Measurements from ENCODE around the gene GABRA5. TPM values are rescaled to one million over a fixed set of nuclear protein-coding genes. Genes with fewer than 3 reads are reported as not detected.

Gene GABRA5
- total and polyA plus RNA-seq, 9 donors, result 0.33 TPM; not detected in 8

- no peak for DNase-seq
- WGBS, 3 donors, result 71 to 75% (median 71%) methylated on average over 2 of the region's 2 CpGs
- Histone ChIP-seq H3K27me3 (no peaks in the 10 kb centered on the region), H3K9me3 (no peaks in the 10 kb centered on the region), H3K27ac (no peak overlapping the region), H3K4me3 (no peak overlapping the region), H3K4me1 (ENCODE audit: insufficient read depth) (no peaks in the 10 kb centered on the region), H3K36me3 (no peaks in the 10 kb centered on the region)
- intact Hi-C loops (cut with DNase I), result no loop called here
- TF ChIP-seq POLR2A (IDR thresholded peaks at IDR 0.05), result no peak
- TF ChIP-seq, protein P1, sequence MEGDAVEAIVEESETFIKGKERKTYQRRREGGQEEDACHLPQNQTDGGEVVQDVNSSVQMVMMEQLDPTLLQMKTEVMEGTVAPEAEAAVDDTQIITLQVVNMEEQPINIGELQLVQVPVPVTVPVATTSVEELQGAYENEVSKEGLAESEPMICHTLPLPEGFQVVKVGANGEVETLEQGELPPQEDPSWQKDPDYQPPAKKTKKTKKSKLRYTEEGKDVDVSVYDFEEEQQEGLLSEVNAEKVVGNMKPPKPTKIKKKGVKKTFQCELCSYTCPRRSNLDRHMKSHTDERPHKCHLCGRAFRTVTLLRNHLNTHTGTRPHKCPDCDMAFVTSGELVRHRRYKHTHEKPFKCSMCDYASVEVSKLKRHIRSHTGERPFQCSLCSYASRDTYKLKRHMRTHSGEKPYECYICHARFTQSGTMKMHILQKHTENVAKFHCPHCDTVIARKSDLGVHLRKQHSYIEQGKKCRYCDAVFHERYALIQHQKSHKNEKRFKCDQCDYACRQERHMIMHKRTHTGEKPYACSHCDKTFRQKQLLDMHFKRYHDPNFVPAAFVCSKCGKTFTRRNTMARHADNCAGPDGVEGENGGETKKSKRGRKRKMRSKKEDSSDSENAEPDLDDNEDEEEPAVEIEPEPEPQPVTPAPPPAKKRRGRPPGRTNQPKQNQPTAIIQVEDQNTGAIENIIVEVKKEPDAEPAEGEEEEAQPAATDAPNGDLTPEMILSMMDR (IDR thresholded peaks at IDR 0.05), result no peak
- no peak for TF ChIP-seq EP300 (IDR thresholded peaks at IDR 0.05)
These were observed 101.9 kb downstream of the GABRA5 start for GRCh38 chr15:26968806-26969205.

DNA sequence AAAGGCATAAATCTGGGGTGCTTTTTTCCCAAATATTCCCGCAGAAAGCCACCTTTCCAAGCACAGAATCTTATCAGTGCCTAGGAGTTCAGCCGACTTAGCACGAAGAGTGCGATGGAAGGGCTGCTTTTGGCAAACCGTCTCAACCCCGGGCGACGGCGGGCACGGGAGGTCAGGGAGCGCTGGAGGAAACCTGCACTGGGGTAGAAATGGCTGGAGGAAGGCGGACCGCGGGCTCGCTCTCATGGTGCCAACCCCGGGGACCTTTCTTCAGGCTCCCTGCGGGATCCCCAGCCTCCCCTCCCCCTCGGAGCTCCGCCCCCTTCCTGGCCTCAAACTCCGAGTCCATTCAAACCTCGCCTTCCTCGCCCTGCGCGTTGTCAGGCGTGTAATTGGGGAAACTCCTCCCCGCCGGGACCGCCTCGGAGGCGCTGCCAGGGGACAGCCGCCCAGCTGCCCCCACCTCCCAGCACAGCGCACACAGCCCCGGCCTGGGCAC, 103.9 kb downstream of the GABRA5 start, which contains the start of gene GABRG3:
TSS of gene GABRG3 (plus strand) at position 470 of the 499 bp plus-strand sequence.
- Histone ChIP-seq H3K4me3 (no peak within 1 kb of the TSS), H3K27me3 (no peaks in the 10 kb centered on the region), H3K36me3 (no peaks in the 10 kb centered on the region), H3K27ac (no peak within 1 kb of the TSS), H3K9me3 (no peaks in the 10 kb centered on the region), H3K4me1 (ENCODE audit: insufficient read depth) (no peaks in the 10 kb centered on the region)
- TF ChIP-seq, protein P1 (IDR thresholded peaks at IDR 0.05), result no peak
- TF ChIP-seq POLR2A (IDR thresholded peaks at IDR 0.05) (no peak), EP300 (IDR thresholded peaks at IDR 0.05) (no peak)
- DNase-seq, result no peak
- intact Hi-C loops (cut with DNase I), result no loop called here
- 1 to 3% (median 2%) methylated on average over 19 to 33 of the region's 33 CpGs for WGBS, 3 donors

GRCh38 chr15:26971271-26972018, 104.6 kb downstream of the GABRA5 start:
- no peaks in the 10 kb centered on the region for H3K27me3 ChIP-seq
- H3K4me3 ChIP-seq, result no peak overlapping the region
- intact Hi-C loops (cut with DNase I), result no loop called here
- H3K36me3 ChIP-seq, result no peaks in the 10 kb centered on the region
- TF ChIP-seq EP300 (IDR thresholded peaks at IDR 0.05) (no peak), POLR2A (IDR thresholded peaks at IDR 0.05) (no peak)
- TF ChIP-seq, protein P1 (IDR thresholded peaks at IDR 0.05), result no peak
- no peaks in the 10 kb centered on the region for H3K9me3 ChIP-seq
- H3K27ac ChIP-seq, result no peak overlapping the region
- H3K4me1 ChIP-seq (ENCODE audit: insufficient read depth), result no peaks in the 10 kb centered on the region
- DNase-seq, result no peak
- WGBS, 3 donors, result 2 to 4% (median 4%) methylated on average over 51 to 72 of the region's 72 CpGs

- no peak overlapping the region for H3K4me3 ChIP-seq
- WGBS, 3 donors, result 52 to 57% (median 55%) methylated on average over 2 of the region's 2 CpGs
These were observed 105.8 kb downstream of the GABRA5 start for GRCh38 chr15:26972636-26973035.

More at GRCh38 chr15:26972636-26973035, 105.8 kb downstream of the GABRA5 start:
- Histone ChIP-seq H3K36me3 (no peaks in the 10 kb centered on the region), H3K4me1 (ENCODE audit: insufficient read depth) (no peaks in the 10 kb centered on the region), H3K9me3 (no peaks in the 10 kb centered on the region), H3K27me3 (no peaks in the 10 kb centered on the region), H3K27ac (no peak overlapping the region)
- intact Hi-C loops (cut with DNase I), result no loop called here
- DNase-seq, result no peak
- TF ChIP-seq EP300 (IDR thresholded peaks at IDR 0.05), result no peak
- TF ChIP-seq POLR2A (IDR thresholded peaks at IDR 0.05), result no peak
- TF ChIP-seq, protein P1 (IDR thresholded peaks at IDR 0.05), result no peak

Data from ovary (tissue), 9 donors.